Keratinocyte (primary cell): Measurements from ENCODE around the gene ANGEL1.

ENCODE experiments used
- CTCF ChIP-seq, 3 experiments: IDR thresholded peaks in 1 of 3; conservative IDR thresholded peaks in 1 of 3; optimal IDR thresholded peaks in 1 of 3; 2 replicates in 2 of 3; 3 replicates in 1 of 3; pipeline versions ENCODE3 to v1.5.1; 2011; ENCODE audit warnings: low read length in 3 of 3, mild to moderate bottlenecking in 3 of 3, moderate library complexity in 2 of 3, control low read depth in 1 of 3, inconsistent platforms in 1 of 3; ENCODE audit not compliant: insufficient read depth in 2 of 3; ENCODE audit errors: extremely low read depth in 1 of 3
- EZH2 ChIP-seq: IDR thresholded peaks from one replicate; pipeline ENCODE4 v1.6.1; 2012; ENCODE audit warnings: inconsistent platforms, mild to moderate bottlenecking, low read length, moderate library complexity

DNA sequence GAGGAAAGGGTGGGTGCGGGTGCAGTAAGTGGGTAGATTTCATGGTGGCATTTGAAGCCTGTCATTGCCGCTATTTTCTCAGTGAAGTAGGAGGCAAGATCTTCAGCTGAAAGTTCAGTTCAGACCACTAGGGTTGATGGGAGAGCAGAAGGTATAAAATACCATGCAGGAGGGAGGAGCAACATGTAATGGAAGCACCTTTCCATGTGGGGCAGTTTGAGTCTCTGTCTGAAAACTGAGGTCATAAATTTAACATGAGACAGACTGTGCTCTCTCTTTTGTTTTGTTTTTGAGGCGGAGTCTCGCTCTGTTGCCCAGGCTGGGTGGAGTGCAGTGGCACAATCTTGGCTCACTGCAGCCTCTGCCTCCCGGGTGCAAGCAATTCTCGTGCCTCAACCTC, 36.2 kb upstream of the ANGEL1 start:
- TF ChIP-seq EZH2 (no peak), CTCF (optimal IDR thresholded peaks at IDR 0.05 in 1 of 3, IDR thresholded peaks at IDR 0.05 in 1 of 3, conservative IDR thresholded peaks at IDR 0.05 in 1 of 3; ENCODE audit: extremely low read depth in 1 of 3, insufficient read depth in 2 of 3, low read length in 3 of 3) (no peak)
